Measurements from ENCODE around the gene TRAPPC6A.

Gene TRAPPC6A

GRCh38 chr19:45177817-45178261 lies at the start of gene TRAPPC6A:
TRAPPC6A (minus strand) TSS chr19:45178237; CDS start chr19:45178218, 19 bp downstream.
- DNase-seq, result no peak

GRCh38 chr19:45224645-45225044 lies 46.6 kb upstream of the TRAPPC6A start:
- DNase-seq, result no peak

GRCh38 chr19:45223879-45224278 lies 45.8 kb upstream of the TRAPPC6A start:
- no peak for DNase-seq

GRCh38 chr19:45222724-45223123 lies 44.7 kb upstream of the TRAPPC6A start:
- DNase-seq, result no peak

GRCh38 chr19:45218911-45219743 lies 41.1 kb upstream of the TRAPPC6A start:
- no peak for DNase-seq

GRCh38 chr19:45218426-45218825 lies 40.4 kb upstream of the TRAPPC6A start:
- DNase-seq, result no peak

GRCh38 chr19:45217957-45218334 lies 39.9 kb upstream of the TRAPPC6A start:
- DNase-seq, result no peak

GRCh38 chr19:45217193-45217956 lies 39.3 kb upstream of the TRAPPC6A start:
- no peak for DNase-seq

GRCh38 chr19:45216667-45217066 lies 38.6 kb upstream of the TRAPPC6A start:
- no peak for DNase-seq

GRCh38 chr19:45215391-45216191 lies 37.6 kb upstream of the TRAPPC6A start:
- DNase-seq, result peak; percentile 66

- no peak for DNase-seq
Observed at GRCh38 chr19:45213031-45213430, 35.0 kb upstream of the TRAPPC6A start.

GRCh38 chr19:45211751-45212381 lies 33.8 kb upstream of the TRAPPC6A start:
- no peak for DNase-seq

- no peak for DNase-seq
Observed at GRCh38 chr19:45206328-45206727, 28.3 kb upstream of the TRAPPC6A start.

GRCh38 chr19:45205810-45206209 lies 27.8 kb upstream of the TRAPPC6A start:
- no peak for DNase-seq

GRCh38 chr19:45202637-45203036 lies 24.6 kb upstream of the TRAPPC6A start:
- DNase-seq, result no peak

GRCh38 chr19:45200568-45200967 lies 22.5 kb upstream of the TRAPPC6A start:
- peak; percentile 68 for DNase-seq

- DNase-seq, result no peak
Observed at GRCh38 chr19:45195764-45196163, 17.7 kb upstream of the TRAPPC6A start.

- DNase-seq, result no peak
Observed at GRCh38 chr19:45191375-45191774, 13.3 kb upstream of the TRAPPC6A start.

- DNase-seq, result no peak
Observed at GRCh38 chr19:45189971-45190370, 11.9 kb upstream of the TRAPPC6A start.

GRCh38 chr19:45187421-45188100 lies 9.5 kb upstream of the TRAPPC6A start:
- no peak for DNase-seq

GRCh38 chr19:45186509-45187334 lies 8.7 kb upstream of the TRAPPC6A start:
- DNase-seq, result no peak

Data from islet precursor cell (in vitro differentiated cells).